GM18508 (cell line): ENCODE results near the gene CNIH4.
"Not testable (repeated sequence)": the region's sequence is repeated elsewhere in the genome, so short reads cannot be mapped to it uniquely, and the experiment has no call there.

Experiments
- ATAC-seq: cut with Tn5 transposase; IDR thresholded peaks from one replicate; pipeline ENCODE4 v1.9.1; 2021; ENCODE audit warnings: moderate number of reproducible peaks; ENCODE audit not compliant: insufficient read depth, unreplicated experiment

CNIH4 gene

DNA sequence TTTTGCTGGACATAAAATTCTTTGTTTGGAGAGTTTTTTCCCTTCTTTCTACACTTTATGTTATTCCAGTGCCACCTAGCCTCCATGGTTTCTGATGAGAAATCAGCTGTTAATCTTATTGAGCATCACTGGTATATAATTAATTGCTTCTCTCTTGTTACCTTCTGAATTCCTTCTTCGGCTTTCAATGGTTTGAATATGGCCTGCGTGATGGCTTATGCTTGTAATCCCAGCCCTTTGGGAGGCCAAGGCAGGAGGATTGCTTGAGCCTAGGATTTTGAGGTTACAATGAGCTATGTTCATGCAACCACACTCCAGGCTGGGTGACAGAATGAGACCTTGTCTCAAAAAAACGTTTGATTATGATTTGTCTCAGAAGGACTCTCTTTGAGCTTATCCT is 13.0 kb upstream of the CNIH4 start:
- ATAC-seq: no peak

- no peak for ATAC-seq
These were observed 8.5 kb upstream of the CNIH4 start for GRCh38 chr1:224348137-224348536.

DNA sequence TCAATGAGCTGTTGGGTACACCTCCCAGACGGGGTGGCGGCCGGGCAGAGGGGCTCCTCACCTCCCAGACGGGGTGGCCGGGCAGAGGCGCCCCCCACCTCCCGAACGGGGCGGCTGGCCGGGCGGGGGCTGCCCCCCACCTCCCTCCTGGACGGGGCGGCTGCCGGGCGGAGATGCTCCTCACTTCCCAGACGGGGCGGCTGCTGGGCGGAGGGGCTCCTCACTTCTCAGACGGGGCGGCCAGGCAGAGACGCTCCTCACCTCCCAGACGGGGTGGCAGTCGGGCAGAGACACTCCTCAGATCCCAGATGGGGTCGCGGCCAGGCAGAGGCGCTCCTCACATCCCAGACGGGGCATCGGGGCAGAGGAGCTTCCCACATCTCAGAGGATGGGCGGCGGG is 7.0 kb upstream of the CNIH4 start:
- ATAC-seq: not testable (repeated sequence)

DNA sequence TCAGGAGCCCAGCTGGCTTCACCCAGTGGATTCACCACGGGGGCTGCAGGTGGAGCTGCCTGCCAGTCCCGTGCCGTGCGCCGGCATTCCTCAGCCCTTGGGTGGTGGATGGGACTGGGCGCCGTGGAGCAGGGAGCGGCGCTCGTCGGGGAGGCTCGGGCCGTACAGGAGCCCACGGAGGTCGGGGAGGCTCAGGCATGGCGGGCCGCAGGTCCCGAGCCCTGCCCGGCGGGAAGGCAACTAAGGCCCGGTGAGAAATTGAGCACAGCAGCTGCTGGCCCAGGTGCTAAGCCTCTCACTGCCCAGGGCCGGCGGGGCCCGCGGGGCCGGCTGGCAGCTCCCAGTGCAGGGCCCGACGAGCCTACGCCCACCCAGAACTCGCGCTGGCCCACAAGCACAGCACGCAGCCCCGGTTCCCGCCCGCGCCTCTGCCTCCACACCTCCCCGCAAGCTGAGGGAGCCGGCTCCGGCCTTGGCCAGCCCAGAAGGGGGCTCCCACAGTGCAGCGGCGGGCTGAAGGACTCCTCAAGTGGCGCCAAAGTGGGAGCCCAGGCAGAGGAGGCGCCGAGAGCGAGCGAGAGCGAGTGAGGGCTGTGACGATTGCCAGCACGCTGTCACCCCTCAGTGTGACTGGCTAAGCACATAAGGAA is 4.1 kb upstream of the CNIH4 start:
- not testable (repeated sequence) for ATAC-seq

GRCh38 chr1:224353975-224354925 is 2.4 kb upstream of the CNIH4 start:
- ATAC-seq: no peak

- no peak for ATAC-seq
These were observed 996 bp downstream of the CNIH4 start for GRCh38 chr1:224357626-224358124.

DNA sequence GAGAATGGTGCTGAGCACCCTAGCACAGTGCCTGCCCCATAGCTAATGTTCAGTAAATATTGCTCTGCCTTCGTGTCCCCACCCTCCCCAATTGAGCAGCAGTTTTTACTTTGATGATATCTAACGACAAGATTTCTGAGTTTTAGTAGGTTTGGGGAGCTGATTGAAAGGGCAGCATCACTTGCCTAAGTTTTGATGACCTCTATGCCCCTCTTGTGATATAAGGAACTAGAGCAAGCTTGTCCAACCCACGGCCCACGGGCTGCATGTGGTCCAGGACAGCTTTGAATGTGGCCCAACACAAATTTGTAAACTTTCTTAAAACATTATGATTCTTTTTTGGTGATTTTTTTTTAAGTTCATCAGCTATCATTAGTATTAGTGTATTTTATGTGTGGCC is 1.6 kb downstream of the CNIH4 start:
- no peak for ATAC-seq

- ATAC-seq: no peak
These were observed 2.5 kb downstream of the CNIH4 start for GRCh38 chr1:224359207-224359606.

DNA sequence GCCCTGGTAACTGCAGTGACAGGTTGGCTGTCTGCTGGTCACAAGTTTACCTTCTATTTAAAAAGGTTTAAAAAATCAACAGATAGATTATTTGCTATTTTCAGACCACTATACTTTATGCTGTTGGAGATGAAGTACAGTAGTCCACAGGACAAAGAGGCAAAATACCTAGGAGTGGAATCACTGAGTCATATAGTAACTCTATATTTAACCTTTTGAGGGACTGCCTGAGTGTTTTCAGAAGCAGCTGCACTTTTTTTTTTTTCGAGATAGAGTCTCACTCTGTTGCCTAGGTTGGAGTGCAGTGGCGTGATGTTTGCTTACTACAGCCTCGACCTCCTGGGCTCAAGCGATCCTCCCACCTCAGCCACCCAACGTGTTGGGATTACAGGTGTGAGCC is 11.7 kb downstream of the CNIH4 start:
- ATAC-seq: peak; percentile 51

DNA sequence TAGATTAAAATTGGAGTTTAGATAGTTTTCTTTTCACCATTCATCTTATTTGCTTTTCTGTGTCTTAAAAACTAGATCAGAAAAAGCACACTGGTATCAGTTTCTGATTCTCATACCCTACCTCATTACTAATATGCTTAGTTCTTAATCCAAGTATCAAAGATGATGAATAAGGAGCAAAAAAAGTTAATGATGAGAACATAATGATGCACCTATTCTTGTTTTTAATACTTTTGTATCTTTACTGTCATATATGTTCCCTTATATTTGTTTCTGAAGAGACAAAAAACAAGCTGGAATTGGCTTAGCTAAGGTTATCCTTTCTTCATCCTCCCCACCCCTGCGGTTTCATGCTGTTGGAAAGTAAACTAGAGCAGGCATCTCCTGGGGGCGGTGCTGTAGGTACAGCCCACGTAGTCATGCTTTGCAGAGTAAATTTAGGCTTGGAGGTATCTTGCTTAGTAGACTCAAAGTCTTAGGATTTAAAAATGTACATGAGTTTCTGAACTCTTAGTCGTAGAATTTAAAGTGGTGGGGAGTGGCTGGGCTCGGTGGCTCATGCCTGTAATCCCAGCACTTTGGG is 16.4 kb downstream of the CNIH4 start:
- no peak for ATAC-seq

- no peak for ATAC-seq
These were observed 18.4 kb downstream of the CNIH4 start for GRCh38 chr1:224375059-224375458.

DNA sequence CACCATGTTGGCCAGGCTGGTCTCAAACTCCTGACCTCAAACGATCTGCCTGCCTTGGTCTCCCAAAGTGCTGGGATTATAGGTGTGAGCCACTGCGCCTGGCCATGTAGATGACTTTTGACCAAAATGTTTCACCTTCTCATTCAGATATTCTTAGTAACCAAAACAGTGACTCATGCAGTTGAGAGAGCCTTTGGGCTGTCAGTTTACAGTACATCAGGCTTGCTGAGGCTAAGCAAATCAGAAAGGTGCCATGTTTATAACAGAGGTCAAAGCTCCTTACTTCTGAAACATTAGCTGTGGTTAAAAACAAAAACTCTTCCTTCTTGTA is 21.0 kb downstream of the CNIH4 start:
- ATAC-seq: no peak

DNA sequence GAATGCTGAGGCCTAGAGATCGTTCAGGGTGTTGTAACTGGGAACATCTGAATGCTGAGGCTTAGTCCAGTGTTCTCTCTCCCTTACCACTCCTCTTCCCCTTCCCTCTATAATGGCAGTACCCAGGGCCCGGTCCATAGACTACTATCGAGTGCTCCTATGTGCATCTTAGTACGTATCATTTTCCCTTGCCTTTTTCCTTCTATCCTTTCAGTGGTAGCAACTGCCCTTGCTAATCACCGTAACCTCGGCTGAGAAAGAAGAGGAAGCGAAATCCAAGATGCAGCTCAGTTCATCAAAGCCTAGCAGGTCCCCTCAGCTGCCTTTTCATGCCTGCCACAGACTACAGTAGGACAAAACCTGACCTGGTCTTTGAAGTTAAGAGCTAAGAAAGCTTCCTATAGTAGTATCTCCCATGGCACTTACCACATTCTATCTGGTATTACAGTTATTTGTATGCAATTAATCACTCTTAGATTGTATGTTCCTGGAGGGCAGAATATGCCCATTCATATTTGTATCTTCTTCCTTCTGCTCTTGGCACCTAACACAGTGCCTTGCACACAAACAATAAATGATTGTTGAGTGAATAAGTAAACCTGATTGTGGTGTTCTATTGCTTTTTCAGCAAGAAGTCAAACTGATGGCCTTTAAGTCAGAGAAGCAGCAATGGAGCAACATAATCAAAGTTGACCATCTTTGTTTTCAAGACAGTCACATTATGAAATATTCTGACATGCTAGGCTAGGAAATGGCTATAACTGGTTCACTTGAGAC is 22.4 kb downstream of the CNIH4 start:
- no peak for ATAC-seq

GRCh38 chr1:224380003-224380402 is 23.3 kb downstream of the CNIH4 start:
- ATAC-seq: peak; percentile 71

DNA sequence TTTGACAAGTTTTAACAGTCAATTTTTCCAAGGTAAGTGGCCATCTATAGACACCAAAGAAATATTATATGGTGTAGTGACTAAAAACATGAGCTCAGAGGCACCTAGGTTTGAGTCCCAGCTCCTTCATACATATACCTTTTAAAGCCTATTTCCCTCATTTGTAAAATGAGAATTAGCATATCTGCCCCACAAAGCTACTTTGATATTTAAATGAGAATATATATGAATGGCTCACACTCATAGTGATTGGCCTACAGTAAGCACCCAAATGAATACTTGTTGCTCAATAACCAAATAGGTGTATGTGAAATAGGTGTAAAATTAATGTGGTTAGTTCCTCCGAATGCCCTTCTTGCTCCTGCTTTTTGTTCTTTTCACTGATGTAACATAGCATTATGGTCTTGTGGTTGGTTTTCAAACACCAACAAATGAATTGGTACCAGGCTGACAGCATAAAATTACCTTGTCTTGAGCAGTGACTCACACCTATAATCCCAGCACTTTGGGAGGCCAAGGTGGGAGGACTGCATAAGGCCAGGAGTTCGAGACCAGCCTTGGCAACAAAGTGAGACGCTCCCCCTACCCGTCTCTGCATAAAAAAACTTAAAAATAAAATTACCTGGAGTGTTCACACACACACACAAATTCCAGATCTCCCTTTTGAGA is 25.3 kb downstream of the CNIH4 start:
- no peak for ATAC-seq

DNA sequence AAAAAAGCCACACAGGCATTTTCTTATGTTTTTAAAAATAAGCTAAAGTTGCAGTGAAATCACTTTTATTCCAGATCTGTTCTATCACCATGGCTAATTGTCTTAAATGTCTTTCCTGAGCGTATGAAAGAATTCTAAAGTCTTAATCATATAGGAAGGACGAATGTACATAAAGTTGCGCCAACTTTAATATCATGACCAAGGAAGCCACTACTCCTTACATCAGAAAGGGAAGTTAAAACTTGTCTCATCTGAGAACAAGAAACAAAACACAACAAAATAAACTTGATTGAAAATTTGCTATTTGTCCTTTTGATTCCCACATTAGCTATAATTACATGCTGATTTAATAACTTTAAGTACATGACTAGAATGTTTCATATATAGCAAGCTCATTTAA is 26.5 kb downstream of the CNIH4 start:
- no peak for ATAC-seq

- no peak for ATAC-seq
These were observed 30.7 kb downstream of the CNIH4 start for GRCh38 chr1:224387302-224387912.

GRCh38 chr1:224387943-224388342 is 31.3 kb downstream of the CNIH4 start:
- no peak for ATAC-seq

GRCh38 chr1:224390517-224390916 is 33.8 kb downstream of the CNIH4 start:
- ATAC-seq: no peak
